Activated T-cell treated with anti-CD3 and anti-CD28 coated beads for 48 hours (primary cell): ENCODE results near the gene MED26.
"Not testable (repeated sequence)": the region's sequence is repeated elsewhere in the genome, so short reads cannot be mapped to it uniquely, and the experiment has no call there.

Experiments
- DNase-seq: peaks from one replicate; pipeline ENCODE4 v3.0.0-alpha.2; 2020; ENCODE audit warnings: low read depth

The MED26 gene

GRCh38 chr19:16573296-16573695 lies 54.7 kb downstream of the MED26 start:
- DNase-seq: no peak

- DNase-seq: peak; percentile 93
These were observed 55.4 kb downstream of the MED26 start, which contains the start of gene SLC35E1 for GRCh38 chr19:16572332-16573211. SLC35E1 (minus strand) TSS chr19:16572415; CDS start chr19:16572364, 51 bp downstream.

- no peak for DNase-seq
These were observed 56.1 kb downstream of the MED26 start for GRCh38 chr19:16571822-16572331.

- no peak for DNase-seq
These were observed 56.7 kb downstream of the MED26 start for GRCh38 chr19:16571283-16571682.

- no peak for DNase-seq
These were observed 58.2 kb downstream of the MED26 start for GRCh38 chr19:16569609-16570320.

- DNase-seq: no peak
These were observed 61.3 kb downstream of the MED26 start for GRCh38 chr19:16566702-16567101.

GRCh38 chr19:16566161-16566560 lies 61.8 kb downstream of the MED26 start:
- DNase-seq: peak; percentile 53

- DNase-seq: no peak
These were observed 63.2 kb downstream of the MED26 start for GRCh38 chr19:16564842-16565241.

- no peak for DNase-seq
These were observed 65.4 kb downstream of the MED26 start for GRCh38 chr19:16562608-16563025.

GRCh38 chr19:16561382-16561781 lies 66.6 kb downstream of the MED26 start:
- DNase-seq: no peak

- no peak for DNase-seq
These were observed 68.2 kb downstream of the MED26 start for GRCh38 chr19:16559780-16560276.

- DNase-seq: no peak
These were observed 73.2 kb downstream of the MED26 start for GRCh38 chr19:16554776-16555175.

GRCh38 chr19:16551902-16552301 lies 76.1 kb downstream of the MED26 start:
- not testable (repeated sequence) for DNase-seq

- no peak for DNase-seq
These were observed 79.0 kb downstream of the MED26 start for GRCh38 chr19:16548956-16549355.

GRCh38 chr19:16544473-16545231 lies 83.4 kb downstream of the MED26 start:
- DNase-seq: no peak

- DNase-seq: not testable (repeated sequence)
These were observed 84.3 kb downstream of the MED26 start for GRCh38 chr19:16543734-16544133.

- DNase-seq: no peak
These were observed 85.0 kb downstream of the MED26 start for GRCh38 chr19:16542910-16543472.

GRCh38 chr19:16542045-16542909 lies 85.7 kb downstream of the MED26 start, which contains the start of gene CHERP:
CHERP (minus strand) TSS chr19:16542437; CDS start chr19:16542378, 59 bp downstream.
- peak; percentile 93 for DNase-seq

GRCh38 chr19:16541526-16542044 lies 86.4 kb downstream of the MED26 start:
- no peak for DNase-seq

- DNase-seq: no peak
These were observed 87.1 kb downstream of the MED26 start for GRCh38 chr19:16540948-16541347.
